ENCODE results near the gene TMEM119.

DNA sequence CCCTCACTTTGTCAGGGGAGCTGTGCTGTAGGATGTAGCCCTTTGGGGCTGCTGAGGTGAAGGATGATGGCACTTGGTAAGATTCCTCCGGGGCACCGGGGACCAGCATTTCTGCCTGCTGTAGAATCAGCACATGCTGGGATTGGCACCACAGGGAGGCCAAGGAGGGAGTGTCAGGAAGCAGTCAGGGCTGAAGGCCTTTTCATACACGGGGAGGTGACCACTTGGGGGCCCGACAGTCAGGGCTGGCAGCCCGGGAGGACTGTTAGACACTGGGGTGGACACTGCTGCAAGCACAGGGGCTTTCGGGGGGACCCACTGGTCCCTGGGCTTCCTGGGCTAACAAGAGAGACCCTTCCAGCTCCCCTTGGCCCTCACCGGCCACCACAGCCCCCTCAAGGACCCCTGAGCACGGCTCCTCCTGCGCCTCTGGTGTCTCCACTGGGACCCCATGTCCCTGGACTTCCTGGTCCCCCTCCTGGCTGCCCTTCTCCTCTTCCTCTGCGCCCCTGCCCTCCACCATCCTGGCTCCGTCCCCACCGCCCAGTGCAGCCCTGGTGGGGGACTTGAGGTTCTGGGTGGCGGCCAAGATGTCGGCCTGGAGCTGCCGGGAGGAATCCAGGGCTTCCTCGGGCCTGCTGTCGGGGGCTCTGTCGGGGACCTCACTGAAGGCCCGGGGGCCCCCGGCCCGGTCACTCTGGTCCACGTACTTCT is 6.5 kb downstream of the TMEM119 start:
- TF ChIP-seq, protein P1, sequence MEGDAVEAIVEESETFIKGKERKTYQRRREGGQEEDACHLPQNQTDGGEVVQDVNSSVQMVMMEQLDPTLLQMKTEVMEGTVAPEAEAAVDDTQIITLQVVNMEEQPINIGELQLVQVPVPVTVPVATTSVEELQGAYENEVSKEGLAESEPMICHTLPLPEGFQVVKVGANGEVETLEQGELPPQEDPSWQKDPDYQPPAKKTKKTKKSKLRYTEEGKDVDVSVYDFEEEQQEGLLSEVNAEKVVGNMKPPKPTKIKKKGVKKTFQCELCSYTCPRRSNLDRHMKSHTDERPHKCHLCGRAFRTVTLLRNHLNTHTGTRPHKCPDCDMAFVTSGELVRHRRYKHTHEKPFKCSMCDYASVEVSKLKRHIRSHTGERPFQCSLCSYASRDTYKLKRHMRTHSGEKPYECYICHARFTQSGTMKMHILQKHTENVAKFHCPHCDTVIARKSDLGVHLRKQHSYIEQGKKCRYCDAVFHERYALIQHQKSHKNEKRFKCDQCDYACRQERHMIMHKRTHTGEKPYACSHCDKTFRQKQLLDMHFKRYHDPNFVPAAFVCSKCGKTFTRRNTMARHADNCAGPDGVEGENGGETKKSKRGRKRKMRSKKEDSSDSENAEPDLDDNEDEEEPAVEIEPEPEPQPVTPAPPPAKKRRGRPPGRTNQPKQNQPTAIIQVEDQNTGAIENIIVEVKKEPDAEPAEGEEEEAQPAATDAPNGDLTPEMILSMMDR (IDR thresholded peaks at IDR 0.05) = no peak
- TF ChIP-seq EP300 (IDR thresholded peaks at IDR 0.05) (no peak), POLR2AphosphoS5 (IDR thresholded peaks at IDR 0.05) (no peak)
